Esophagus squamous epithelium (tissue), 4 donors: ENCODE measurements around the gene UVSSA.

Experiments used
- POLR2A ChIP-seq, 4 donors: fragments of 450-650 bp; IDR thresholded peaks; one replicate each; pipeline ENCODE4 v1.6.1; 2017; ENCODE audit warnings: antibody characterized with exemption in 4 of 4, mild to moderate bottlenecking in 4 of 4, moderate library complexity in 3 of 4
- TF ChIP-seq, protein P1 (sequence below), 6 experiments: fragments of 450-650 bp in 4 of 6; fragments of 200-600 bp in 2 of 6; sonication (generic) in 2 of 6; IDR thresholded peaks; one replicate each; pipeline ENCODE4 v1.5.1; 2016 to 2019; ENCODE audit warnings: antibody characterized with exemption in 6 of 6, mild to moderate bottlenecking in 4 of 6, moderate library complexity in 4 of 6

DNA sequence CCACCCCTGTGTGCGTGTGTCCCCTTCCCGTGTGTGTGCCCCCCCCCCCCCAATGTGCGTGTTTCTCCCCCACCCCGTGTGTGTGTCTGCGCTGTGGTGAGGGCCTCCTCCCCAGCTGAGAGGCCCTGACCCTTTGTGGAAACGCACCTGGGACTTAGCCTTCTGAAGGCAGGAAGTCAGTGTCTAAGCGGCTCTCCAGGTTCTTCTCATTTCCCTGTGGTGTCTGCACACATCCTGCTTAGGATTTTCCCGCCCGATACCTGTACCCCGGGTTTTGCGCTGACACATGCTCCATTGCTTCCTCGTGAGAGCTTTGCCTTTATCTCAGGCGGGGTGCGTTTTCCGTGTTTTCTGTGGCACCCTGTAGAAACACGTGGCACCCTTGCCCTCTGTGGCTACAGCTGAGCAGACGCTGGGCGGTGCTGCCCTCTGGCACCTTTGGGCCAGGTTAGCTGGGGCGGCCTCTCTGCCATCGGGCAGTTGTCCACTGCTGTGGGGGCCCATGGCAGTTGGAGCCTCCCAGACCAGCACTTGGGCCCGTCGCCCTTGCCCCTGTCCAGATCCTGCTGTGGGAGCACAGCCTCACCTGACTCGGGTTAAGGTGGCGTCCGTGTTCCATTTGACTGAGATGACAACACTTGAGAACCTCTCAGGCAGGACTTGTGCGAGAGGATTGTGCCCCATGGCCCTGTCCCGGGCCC lies 31.0 kb upstream of the UVSSA start:
- TF ChIP-seq, protein P1, sequence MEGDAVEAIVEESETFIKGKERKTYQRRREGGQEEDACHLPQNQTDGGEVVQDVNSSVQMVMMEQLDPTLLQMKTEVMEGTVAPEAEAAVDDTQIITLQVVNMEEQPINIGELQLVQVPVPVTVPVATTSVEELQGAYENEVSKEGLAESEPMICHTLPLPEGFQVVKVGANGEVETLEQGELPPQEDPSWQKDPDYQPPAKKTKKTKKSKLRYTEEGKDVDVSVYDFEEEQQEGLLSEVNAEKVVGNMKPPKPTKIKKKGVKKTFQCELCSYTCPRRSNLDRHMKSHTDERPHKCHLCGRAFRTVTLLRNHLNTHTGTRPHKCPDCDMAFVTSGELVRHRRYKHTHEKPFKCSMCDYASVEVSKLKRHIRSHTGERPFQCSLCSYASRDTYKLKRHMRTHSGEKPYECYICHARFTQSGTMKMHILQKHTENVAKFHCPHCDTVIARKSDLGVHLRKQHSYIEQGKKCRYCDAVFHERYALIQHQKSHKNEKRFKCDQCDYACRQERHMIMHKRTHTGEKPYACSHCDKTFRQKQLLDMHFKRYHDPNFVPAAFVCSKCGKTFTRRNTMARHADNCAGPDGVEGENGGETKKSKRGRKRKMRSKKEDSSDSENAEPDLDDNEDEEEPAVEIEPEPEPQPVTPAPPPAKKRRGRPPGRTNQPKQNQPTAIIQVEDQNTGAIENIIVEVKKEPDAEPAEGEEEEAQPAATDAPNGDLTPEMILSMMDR (IDR thresholded peaks at IDR 0.05): no peak
- no peak for TF ChIP-seq POLR2A (IDR thresholded peaks at IDR 0.05)
